Subcutaneous abdominal adipose tissue (tissue), 5 donors: Measurements from ENCODE around the gene PYCR2.
"Not testable (repeated sequence)": the region's sequence is repeated elsewhere in the genome, so short reads cannot be mapped to it uniquely, and the experiment has no call there.

Experiments used
- H3K27ac ChIP-seq: one replicate; pipeline ENCODE4 v1.7.0; 2013; ENCODE audit warnings: low read depth, mild to moderate bottlenecking, inconsistent platforms, low read length, moderate library complexity
- H3K27me3 ChIP-seq, 5 donors: one replicate each; pipeline ENCODE4 v1.7.0; 2013; ENCODE audit warnings: low read length in 5 of 5, inconsistent platforms in 1 of 5; ENCODE audit not compliant: control insufficient read depth in 5 of 5, insufficient read depth in 4 of 5
- H3K36me3 ChIP-seq, 5 donors: one replicate each; pipeline ENCODE4 v1.7.0; 2013; ENCODE audit warnings: low read length in 5 of 5; ENCODE audit not compliant: control insufficient read depth in 5 of 5, insufficient read depth in 5 of 5
- H3K4me1 ChIP-seq, 5 donors: one replicate each; pipeline ENCODE4 v1.7.0; 2013; ENCODE audit warnings: low read length in 5 of 5, mild to moderate bottlenecking in 3 of 5, moderate library complexity in 1 of 5; ENCODE audit not compliant: control insufficient read depth in 5 of 5, insufficient read depth in 5 of 5
- H3K4me3 ChIP-seq, 5 donors: one replicate each; pipeline ENCODE4 v1.7.0; 2013; ENCODE audit warnings: low read length in 5 of 5, low read depth in 1 of 5
- H3K9ac ChIP-seq, 5 donors: one replicate each; pipeline ENCODE4 v1.7.0; 2013; ENCODE audit warnings: low read length in 5 of 5, mild to moderate bottlenecking in 4 of 5, moderate library complexity in 3 of 5
- H3K9me3 ChIP-seq, 5 donors: one replicate each; pipeline ENCODE4 v1.7.0; 2013; ENCODE audit warnings: low read length in 5 of 5; ENCODE audit not compliant: control insufficient read depth in 5 of 5
- donor health status: healthy.
- donor health status: healthy.
- donor health status: healthy.
- donor health status: healthy.
- donor health status: healthy.

Gene PYCR2

GRCh38 chr1:225944387-225944786 is 20.3 kb upstream of the PYCR2 start:
- no peak overlapping the region for H3K4me3 ChIP-seq
- H3K27ac ChIP-seq, result no peak overlapping the region
- no peaks in the 10 kb centered on the region for H3K36me3 ChIP-seq
- H3K4me1 ChIP-seq, result peaks cover 6 to 29% (median 18%) of the 10 kb centered on the region in 5 donors
- H3K27me3 ChIP-seq, result peaks cover 0 to 5% (median 0%) of the 10 kb centered on the region in 5 donors
- H3K9ac ChIP-seq, result no peak overlapping the region
- no peaks in the 10 kb centered on the region for H3K9me3 ChIP-seq

GRCh38 chr1:225943582-225943981 is 19.5 kb upstream of the PYCR2 start:
- Histone ChIP-seq H3K4me3 (no peak overlapping the region), H3K9me3 (no peaks in the 10 kb centered on the region), H3K9ac (no peak overlapping the region), H3K27ac (no peak overlapping the region), H3K27me3 (peaks cover 0 to under 1% (median 0%) of the 10 kb centered on the region in 5 donors), H3K36me3 (no peaks in the 10 kb centered on the region), H3K4me1 (peaks cover 6 to 29% (median 18%) of the 10 kb centered on the region in 5 donors)

- Histone ChIP-seq H3K9me3 (no peaks in the 10 kb centered on the region), H3K36me3 (no peaks in the 10 kb centered on the region), H3K4me3 (no peak overlapping the region), H3K9ac (no peak overlapping the region), H3K4me1 (peaks cover 6 to 29% (median 18%) of the 10 kb centered on the region in 5 donors), H3K27me3 (no peaks in the 10 kb centered on the region), H3K27ac (no peak overlapping the region)
These were observed 18.5 kb upstream of the PYCR2 start for GRCh38 chr1:225942574-225942973.

GRCh38 chr1:225941942-225942222 is 17.8 kb upstream of the PYCR2 start:
- Histone ChIP-seq H3K4me3 (no peak overlapping the region), H3K27ac (no peak overlapping the region), H3K9ac (no peak overlapping the region)

GRCh38 chr1:225941187-225941941 is 17.3 kb upstream of the PYCR2 start, which contains the start of gene LEFTY2:
TSS of gene LEFTY2 (minus strand) at chr1:225941220. CDS start at chr1:225941140, 80 bp downstream.
- Histone ChIP-seq H3K9ac (peak within 1 kb of the TSS in 1 of 5 donors; percentile 2), H3K36me3 (no peaks in the 10 kb centered on the region), H3K27me3 (no peaks in the 10 kb centered on the region), H3K4me3 (no peak within 1 kb of the TSS), H3K9me3 (no peaks in the 10 kb centered on the region), H3K4me1 (peaks cover 6 to 29% (median 18%) of the 10 kb centered on the region in 5 donors), H3K27ac (no peak within 1 kb of the TSS)

More at GRCh38 chr1:225941942-225942222, 17.8 kb upstream of the PYCR2 start:
- Histone ChIP-seq H3K4me1 (peaks cover 6 to 29% (median 18%) of the 10 kb centered on the region in 5 donors), H3K9me3 (no peaks in the 10 kb centered on the region), H3K27me3 (no peaks in the 10 kb centered on the region), H3K36me3 (no peaks in the 10 kb centered on the region)

GRCh38 chr1:225940385-225941151 is 16.5 kb upstream of the PYCR2 start:
- H3K27ac ChIP-seq, result no peak overlapping the region
- peak overlapping the region in 1 of 5 donors; percentile 2 for H3K9ac ChIP-seq
- no peaks in the 10 kb centered on the region for H3K27me3 ChIP-seq
- no peaks in the 10 kb centered on the region for H3K9me3 ChIP-seq
- H3K4me1 ChIP-seq, result peaks cover 6 to 29% (median 18%) of the 10 kb centered on the region in 5 donors
- no peak overlapping the region for H3K4me3 ChIP-seq
- H3K36me3 ChIP-seq, result no peaks in the 10 kb centered on the region

- H3K9ac ChIP-seq, result not testable (repeated sequence)
These were observed 15.9 kb upstream of the PYCR2 start for GRCh38 chr1:225939939-225940310.

GRCh38 chr1:225939097-225939938 is 15.3 kb upstream of the PYCR2 start:
- H3K9me3 ChIP-seq, H3K4me3 ChIP-seq, H3K36me3 ChIP-seq, H3K9ac ChIP-seq, H3K27me3 ChIP-seq, H3K27ac ChIP-seq: not testable (repeated sequence)
- peaks cover 6 to 27% (median 18%) of the 10 kb centered on the region in 5 donors for H3K4me1 ChIP-seq

More at GRCh38 chr1:225939939-225940310, 15.9 kb upstream of the PYCR2 start:
- not testable (repeated sequence) for H3K27me3 ChIP-seq, H3K36me3 ChIP-seq, H3K9me3 ChIP-seq, H3K27ac ChIP-seq, H3K4me3 ChIP-seq
- H3K4me1 ChIP-seq, result peaks cover 6 to 29% (median 18%) of the 10 kb centered on the region in 5 donors

- H3K27me3 ChIP-seq, result no peaks in the 10 kb centered on the region
- no peak overlapping the region for H3K27ac ChIP-seq
- peaks cover 4 to 20% (median 18%) of the 10 kb centered on the region in 5 donors for H3K4me1 ChIP-seq
- H3K36me3 ChIP-seq, result no peaks in the 10 kb centered on the region
- no peak overlapping the region for H3K4me3 ChIP-seq
- H3K9me3 ChIP-seq, result no peaks in the 10 kb centered on the region
- H3K9ac ChIP-seq, result no peak overlapping the region
These were observed 13.3 kb upstream of the PYCR2 start for GRCh38 chr1:225937048-225937968.
